ENCODE measurements around the gene LSM12.
A peak's percentile ranks its signal among the peaks of the same experiment; 100 is the strongest.
"Not testable (repeated sequence)": the region's sequence is repeated elsewhere in the genome, so short reads cannot be mapped to it uniquely, and the experiment has no call there.

LSM12 gene

GRCh38 chr17:44002141-44002848 lies 64.2 kb downstream of the LSM12 start:
- DNase-seq (ENCODE audit: low read depth), result peak; percentile 16
- TF ChIP-seq, protein P1, sequence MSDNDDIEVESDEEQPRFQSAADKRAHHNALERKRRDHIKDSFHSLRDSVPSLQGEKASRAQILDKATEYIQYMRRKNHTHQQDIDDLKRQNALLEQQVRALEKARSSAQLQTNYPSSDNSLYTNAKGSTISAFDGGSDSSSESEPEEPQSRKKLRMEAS (IDR thresholded peaks at IDR 0.05; ENCODE audit: low read depth, low read length), result no peak
- TF ChIP-seq CTCF (IDR thresholded peaks at IDR 0.05; ENCODE audit: low read depth, low read length) (no peak), MYC (IDR thresholded peaks at IDR 0.05; ENCODE audit: low read depth, low read length) (no peak), POLR2A (IDR thresholded peaks at IDR 0.05; ENCODE audit: extremely low read depth, insufficient read length) (no peak)
- no peak overlapping the region for H3K4me3 ChIP-seq (ENCODE audit: low read depth, low read length)

DNA sequence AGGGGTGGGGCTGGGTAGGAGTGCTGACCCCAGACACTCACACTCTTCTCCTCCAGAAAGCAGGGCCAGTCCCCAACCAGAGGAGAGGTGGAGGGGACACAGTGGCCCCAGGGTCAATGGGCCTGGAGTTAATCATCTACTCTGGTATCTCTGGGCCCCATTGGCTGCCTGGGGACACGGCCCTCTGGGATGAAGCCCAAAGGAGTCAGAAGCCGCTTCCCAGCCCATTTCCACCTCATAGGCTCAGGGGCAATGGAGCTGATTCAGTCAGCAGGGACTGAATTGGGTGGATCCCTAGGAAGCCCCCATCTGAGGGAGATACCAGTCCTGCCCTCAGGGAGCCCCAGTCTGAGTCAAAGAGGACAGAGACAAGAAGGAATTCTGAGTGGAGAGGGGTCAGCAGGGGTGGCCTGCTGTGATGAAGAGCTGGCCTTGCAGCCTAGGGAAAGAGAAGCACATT lies 65.0 kb downstream of the LSM12 start:
- TF ChIP-seq CTCF (IDR thresholded peaks at IDR 0.05; ENCODE audit: low read depth, low read length) (no peak), POLR2A (IDR thresholded peaks at IDR 0.05; ENCODE audit: extremely low read depth, insufficient read length) (no peak), MYC (IDR thresholded peaks at IDR 0.05; ENCODE audit: low read depth, low read length) (no peak)
- TF ChIP-seq, protein P1 (IDR thresholded peaks at IDR 0.05; ENCODE audit: low read depth, low read length), result no peak
- DNase-seq (ENCODE audit: low read depth), result no peak
- no peak overlapping the region for H3K4me3 ChIP-seq (ENCODE audit: low read depth, low read length)

DNA sequence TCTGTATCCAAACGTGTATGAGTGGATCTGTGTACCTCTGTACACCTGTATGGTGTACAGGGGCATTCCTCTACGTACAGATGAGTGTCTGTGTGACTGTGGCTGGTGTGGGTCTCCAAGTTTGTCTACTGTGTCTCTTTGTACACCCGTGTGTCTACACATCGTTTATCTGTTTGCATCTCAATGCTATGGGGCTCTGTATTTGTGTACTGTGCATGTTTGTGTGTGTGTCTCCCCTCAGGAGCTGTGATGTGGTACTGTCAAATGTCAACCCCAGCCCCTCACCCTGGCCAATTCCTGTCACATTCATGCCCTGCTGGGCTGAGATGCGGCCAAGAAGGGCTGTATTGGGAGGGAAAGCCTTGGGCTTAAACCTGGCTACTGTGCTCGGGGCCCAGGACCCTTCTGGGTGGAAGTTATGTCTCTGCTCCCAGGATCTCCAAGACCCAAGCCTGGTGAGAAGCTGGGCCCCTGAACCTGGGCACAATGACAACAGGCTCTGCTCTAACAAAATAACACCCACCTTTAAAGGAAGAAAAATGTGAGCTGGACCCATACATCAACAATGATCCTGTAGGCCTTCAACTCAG lies 65.5 kb downstream of the LSM12 start:
- no peak for DNase-seq (ENCODE audit: low read depth)
- TF ChIP-seq CTCF (IDR thresholded peaks at IDR 0.05; ENCODE audit: low read depth, low read length) (no peak), POLR2A (IDR thresholded peaks at IDR 0.05; ENCODE audit: extremely low read depth, insufficient read length) (no peak), MYC (IDR thresholded peaks at IDR 0.05; ENCODE audit: low read depth, low read length) (no peak)
- TF ChIP-seq, protein P1 (IDR thresholded peaks at IDR 0.05; ENCODE audit: low read depth, low read length), result no peak
- no peak overlapping the region for H3K4me3 ChIP-seq (ENCODE audit: low read depth, low read length)

- TF ChIP-seq POLR2A (IDR thresholded peaks at IDR 0.05; ENCODE audit: extremely low read depth, insufficient read length), result no peak
- TF ChIP-seq, protein P1 (IDR thresholded peaks at IDR 0.05; ENCODE audit: low read depth, low read length), result no peak
- DNase-seq (ENCODE audit: low read depth), result no peak
- H3K4me3 ChIP-seq (ENCODE audit: low read depth, low read length), result no peak overlapping the region
These were observed 66.2 kb downstream of the LSM12 start for GRCh38 chr17:44000141-44000860.

GRCh38 chr17:43999024-43999423 lies 67.4 kb downstream of the LSM12 start:
- no peak overlapping the region for H3K4me3 ChIP-seq (ENCODE audit: low read depth, low read length)
- no peak for TF ChIP-seq CTCF (IDR thresholded peaks at IDR 0.05; ENCODE audit: low read depth, low read length)
- TF ChIP-seq POLR2A (IDR thresholded peaks at IDR 0.05; ENCODE audit: extremely low read depth, insufficient read length), result no peak
- TF ChIP-seq MYC (IDR thresholded peaks at IDR 0.05; ENCODE audit: low read depth, low read length), result no peak
- TF ChIP-seq, protein P1 (IDR thresholded peaks at IDR 0.05; ENCODE audit: low read depth, low read length), result no peak
- no peak for DNase-seq (ENCODE audit: low read depth)

DNA sequence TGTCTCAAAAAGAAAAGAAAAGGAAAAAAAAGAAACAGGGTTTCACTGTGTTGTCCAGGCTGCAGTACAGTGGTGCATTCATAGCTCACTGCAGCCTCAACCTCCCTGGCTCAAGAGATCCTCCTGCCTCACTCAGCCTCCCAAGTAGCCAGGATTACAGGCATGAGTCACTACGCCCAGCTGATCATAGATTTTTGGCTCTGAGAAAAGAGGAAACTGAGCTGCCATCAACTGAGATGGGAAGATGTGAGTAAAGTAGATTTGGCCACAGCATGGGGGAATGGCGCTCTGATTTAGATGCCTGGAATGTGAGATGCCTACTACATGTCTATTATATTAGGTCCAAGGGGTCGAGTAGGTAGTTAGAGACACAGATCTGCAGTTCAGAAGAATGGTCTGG lies 67.9 kb downstream of the LSM12 start:
- no peak for TF ChIP-seq POLR2A (IDR thresholded peaks at IDR 0.05; ENCODE audit: extremely low read depth, insufficient read length)
- TF ChIP-seq MYC (IDR thresholded peaks at IDR 0.05; ENCODE audit: low read depth, low read length), result no peak
- TF ChIP-seq CTCF (IDR thresholded peaks at IDR 0.05; ENCODE audit: low read depth, low read length), result no peak
- TF ChIP-seq, protein P1 (IDR thresholded peaks at IDR 0.05; ENCODE audit: low read depth, low read length), result no peak
- no peak overlapping the region for H3K4me3 ChIP-seq (ENCODE audit: low read depth, low read length)
- peak; percentile 65 for DNase-seq (ENCODE audit: low read depth)

DNA sequence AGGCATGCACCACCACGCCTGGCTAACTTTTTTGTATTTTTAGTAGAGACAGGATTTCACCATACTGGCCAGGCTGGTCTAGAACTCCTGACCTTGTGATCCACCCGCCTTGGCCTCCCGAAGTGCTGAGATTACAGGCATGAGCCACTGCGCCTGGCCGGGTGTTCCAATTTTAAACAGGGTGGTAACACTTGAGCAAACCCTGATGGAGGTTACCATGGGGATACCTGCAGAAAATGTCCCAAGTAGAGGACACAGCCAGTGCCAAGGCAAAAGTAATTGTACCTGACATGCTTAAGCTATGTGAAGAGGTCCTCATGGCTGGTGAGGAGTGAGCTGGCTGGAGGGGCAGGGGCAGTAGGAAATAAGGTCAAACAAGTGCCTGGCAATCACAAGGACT lies 69.3 kb downstream of the LSM12 start:
- H3K4me3 ChIP-seq (ENCODE audit: low read depth, low read length); DNase-seq (ENCODE audit: low read depth): not testable (repeated sequence)
